GM10266 (cell line): ENCODE results near the gene LCP1.
A peak's percentile ranks its signal among the peaks of the same experiment; 100 is the strongest.

ENCODE experiments used
- DNase-seq: peaks from one replicate; pipeline ENCODE4 v3.0.0; 2012; ENCODE audit errors: extremely low spot score
- CTCF ChIP-seq: IDR thresholded peaks from 2 replicates; pipeline ENCODE4 v1.5.1; 2012; ENCODE audit warnings: mild to moderate bottlenecking, low read depth; ENCODE audit not compliant: control insufficient read depth, insufficient read depth; ENCODE audit errors: missing control alignments

Gene LCP1

DNA sequence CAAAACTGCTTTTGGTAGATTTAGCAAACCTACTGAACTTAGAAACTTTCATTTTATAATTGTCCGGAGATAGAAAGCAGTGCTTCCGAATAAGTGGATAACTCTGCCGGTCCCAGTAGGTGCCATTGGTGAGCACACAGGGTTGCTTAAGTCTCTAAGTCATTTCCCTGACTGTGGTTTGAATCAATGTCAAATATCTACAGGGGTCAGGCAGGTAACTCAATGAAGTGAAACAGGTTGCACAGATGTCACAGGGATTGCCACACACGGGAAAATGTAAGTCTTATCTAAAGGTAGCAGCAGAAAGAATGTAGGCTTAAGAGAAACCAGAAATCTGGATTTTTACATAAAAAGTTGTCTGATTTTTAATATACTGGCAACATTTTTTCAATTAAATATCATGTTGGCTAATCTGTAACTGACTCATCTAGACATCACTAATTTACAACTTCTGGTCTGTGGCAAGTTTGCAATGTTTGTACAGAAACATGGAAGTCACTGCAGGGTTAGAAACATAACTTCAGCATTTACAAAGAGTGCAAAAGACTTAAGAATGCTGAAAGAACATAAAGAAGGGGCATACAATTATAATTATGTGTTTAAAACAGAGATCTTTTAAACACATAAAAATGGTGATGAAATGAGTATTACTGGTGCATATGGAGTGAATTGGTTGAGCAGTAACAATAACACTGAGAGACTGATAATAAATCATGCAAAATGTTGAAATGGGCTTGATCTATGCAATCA lies 15.5 kb upstream of the LCP1 start:
- no peak for TF ChIP-seq CTCF
- DNase-seq: no peak

DNA sequence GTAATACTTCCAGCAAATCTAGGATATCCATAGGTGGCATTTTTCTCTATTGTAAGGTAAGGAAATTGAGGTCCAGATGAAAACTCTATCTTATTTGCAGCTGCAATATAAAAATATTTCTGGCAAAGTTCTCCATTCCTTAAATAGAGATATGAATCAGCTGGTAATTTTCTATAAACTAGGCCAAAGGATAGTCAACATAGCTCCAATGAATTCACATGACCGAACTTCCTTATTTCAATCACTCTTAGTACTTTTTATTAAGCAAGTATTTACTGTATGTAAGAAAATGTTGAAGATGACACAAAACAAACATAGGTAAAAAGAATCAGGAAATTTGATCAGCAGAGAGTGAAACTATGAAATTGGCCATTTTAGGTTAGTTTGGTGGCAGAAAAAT lies 13.0 kb upstream of the LCP1 start:
- no peak for DNase-seq
- no peak for TF ChIP-seq CTCF

DNA sequence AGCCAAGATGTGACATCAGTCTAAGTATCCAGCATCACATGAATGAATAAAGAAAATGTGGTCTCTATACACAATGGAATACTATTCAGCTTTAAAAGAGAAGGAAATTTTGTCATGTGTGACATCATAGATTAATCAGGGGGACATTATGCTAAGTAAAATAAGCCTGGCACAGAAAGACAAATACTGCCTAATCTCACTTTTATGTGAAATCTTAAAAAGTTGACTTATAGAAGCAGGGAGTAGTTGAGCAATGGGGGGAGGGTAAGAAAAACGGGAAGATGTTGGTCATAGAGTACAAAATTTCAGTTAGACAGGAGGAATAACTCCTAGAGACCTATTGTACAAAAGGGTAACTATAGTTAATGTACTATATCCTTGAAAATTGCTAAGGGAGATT lies 10.4 kb upstream of the LCP1 start:
- TF ChIP-seq CTCF: no peak
- no peak for DNase-seq

GRCh38 chr13:46185634-46186033 lies 3.7 kb upstream of the LCP1 start:
- no peak for TF ChIP-seq CTCF
- DNase-seq: no peak

- DNase-seq: no peak
- TF ChIP-seq CTCF: peak; percentile 89
Observed at GRCh38 chr13:46184277-46184699, 2.3 kb upstream of the LCP1 start.

GRCh38 chr13:46183018-46183946 lies 1.3 kb upstream of the LCP1 start:
- DNase-seq: no peak
- TF ChIP-seq CTCF: no peak

DNA sequence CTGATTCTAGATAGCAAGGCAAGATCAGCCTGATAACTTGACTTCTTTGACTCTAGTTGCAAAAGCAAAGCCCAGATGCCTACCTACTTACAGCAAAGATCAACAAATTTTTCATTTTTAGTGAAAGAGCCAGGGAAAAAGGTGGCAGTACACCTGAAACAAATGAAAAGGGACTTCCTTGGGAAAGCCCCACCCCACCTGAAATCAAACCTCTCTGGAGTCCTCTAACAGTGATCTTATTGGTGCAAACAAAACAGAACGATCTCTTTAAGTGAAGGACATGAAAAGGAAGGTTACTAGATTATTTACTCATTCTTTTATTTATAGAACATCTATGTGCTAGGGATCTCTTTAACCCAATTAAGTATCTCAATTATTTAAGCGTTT lies 507 bp upstream of the LCP1 start:
- TF ChIP-seq CTCF: no peak
- DNase-seq: no peak
